CD4-positive, alpha-beta T cell treated with Interleukin-12 subunit alpha and Interleukin-12 subunit beta, for 1 hour (primary cell): ENCODE measurements around the gene RNF43.

Experiments used
- DNase-seq: peaks from one replicate; pipeline ENCODE4 v3.0.0-alpha.2; 2020

Gene RNF43

DNA sequence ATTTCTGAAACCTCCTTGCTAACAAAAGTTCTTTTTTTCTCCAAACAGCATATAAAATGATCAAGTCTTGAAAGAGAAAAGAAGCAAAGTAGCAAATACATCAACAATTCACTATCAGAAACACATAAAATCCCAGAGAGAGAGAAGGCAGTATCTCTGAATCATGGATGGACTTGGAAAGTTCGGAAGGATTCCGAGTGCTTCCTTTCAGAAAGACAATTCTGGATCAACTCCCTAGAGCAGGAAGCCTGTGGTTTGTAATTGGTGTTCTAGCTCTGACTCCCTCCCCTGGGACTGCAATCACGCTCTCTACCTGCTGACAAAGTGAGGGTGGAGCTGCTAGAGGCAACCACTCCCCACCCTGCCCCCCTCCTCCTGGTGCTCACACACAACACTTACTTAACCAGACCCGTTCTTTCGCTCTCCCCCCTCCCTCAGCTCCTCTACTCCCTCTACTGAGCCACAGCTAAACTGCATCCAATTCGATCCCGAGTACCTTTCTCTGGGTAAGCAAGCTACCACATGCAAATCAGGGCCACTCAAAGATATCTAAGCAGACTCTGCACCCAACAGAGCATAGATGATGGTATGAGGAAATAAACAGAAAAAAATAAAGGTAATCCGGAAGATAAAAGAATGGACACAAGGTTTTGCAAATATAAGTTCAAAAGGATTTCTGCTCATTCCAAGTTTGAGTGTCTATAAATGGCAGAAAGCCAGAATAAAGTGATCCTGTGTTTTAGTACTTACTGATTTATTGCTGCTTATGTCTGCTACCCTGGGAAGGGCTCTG lies at the start of gene RNF43:
TSS of gene RNF43 (minus strand) at position 235 of the 793 bp plus-strand sequence. CDS start 1,957 bp downstream, outside the sequence.
- peak; percentile 92 for DNase-seq

DNA sequence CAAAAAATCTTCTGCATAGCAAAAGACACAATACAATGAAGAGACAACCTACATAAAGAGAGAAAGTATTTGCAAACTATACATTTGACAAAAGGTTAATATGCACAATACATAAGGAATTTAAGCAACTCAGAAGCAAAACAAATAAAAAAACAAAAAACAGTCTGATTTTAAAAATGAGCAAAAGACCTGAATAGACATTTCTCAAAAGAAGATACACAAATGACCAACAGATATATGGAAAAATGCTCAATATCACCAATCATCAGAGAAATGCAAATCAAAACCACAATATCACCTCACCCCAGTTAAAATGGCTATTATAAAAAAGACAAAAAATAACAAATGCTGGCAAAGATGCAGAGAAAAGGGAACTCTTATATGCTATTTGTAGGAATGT lies 38.2 kb upstream of the RNF43 start:
- DNase-seq, result no peak

DNA sequence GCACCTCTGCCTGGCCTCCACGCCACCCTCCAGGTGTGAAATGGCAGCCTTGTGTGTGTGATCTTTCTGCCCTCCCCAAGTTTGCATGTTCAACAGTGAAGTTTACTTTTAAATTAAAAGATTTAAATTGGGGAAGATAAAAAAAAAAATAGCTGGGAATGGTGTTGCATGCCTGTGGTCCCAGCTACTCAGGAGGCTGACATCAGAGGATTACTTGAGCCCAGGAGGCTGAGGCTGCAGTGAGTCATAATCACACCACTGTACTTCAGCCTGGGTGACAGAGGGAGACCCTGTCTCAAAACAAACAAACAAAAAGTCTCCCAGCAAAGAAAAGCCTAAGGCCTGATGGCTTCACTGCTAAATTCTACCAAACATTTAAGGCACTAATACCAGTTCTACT lies 35.4 kb upstream of the RNF43 start:
- no peak for DNase-seq

DNA sequence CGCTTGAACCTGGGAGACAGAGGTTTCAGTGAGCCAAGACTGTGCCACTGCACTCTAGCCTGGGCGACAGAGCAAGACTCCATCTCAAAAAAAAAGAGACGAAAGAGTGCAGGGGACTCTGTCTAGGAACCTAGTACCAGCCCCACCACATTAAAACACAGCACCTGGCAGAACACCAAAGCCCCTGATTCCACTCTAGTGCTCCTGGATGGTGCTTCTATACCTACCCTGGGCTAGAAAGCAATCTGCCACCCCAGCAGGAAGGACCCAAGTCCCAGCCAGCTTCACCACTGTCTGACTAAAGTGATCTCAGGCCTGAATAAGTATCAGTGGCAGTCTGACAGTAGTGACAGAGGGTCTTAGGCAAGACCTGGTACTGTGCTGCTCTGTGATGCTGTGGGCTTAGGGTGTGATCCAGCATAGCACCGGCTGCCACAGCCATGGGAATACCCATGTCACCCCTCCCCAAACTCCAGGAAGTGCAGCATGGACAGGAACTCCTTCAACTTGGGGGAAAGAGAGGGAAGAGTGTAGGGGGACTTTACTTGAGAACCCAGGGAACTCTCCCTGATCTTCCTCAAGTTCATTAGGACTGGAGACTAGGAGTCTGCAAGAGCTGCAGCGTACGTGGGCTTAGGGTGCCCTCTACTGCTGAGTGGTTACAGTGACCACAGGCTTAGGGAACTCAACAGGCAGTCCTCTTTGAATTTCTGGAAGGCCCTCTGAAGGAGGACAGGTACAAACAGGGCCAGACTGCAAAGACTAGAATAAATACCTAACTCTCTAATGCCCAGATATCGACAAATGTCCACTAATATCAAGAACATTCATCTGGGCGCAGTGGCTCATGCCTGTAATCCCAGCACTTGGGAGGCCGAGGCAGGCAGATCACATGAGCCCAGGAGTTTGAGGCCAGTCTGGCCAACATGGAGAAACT lies 30.0 kb upstream of the RNF43 start:
- DNase-seq, result peak; percentile 70

DNA sequence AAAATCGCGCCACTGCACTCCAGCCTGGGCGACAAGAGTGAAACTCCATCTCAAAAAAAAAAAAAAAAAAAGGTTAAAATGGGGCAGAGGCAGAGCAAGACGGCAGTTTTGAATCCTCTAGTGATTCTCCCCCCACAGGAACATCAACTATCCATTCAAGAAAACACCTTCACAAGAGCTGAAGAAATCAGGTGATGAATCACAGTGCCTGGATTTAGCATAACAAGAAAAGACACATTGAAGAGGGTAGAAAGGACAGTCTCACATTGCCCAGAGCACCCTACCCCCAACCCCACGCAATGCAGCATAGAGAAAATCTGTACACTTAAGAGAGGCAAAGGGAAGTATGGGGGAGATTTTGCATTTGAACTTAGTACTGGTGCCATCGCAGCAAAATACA lies 28.8 kb upstream of the RNF43 start:
- DNase-seq, result no peak

DNA sequence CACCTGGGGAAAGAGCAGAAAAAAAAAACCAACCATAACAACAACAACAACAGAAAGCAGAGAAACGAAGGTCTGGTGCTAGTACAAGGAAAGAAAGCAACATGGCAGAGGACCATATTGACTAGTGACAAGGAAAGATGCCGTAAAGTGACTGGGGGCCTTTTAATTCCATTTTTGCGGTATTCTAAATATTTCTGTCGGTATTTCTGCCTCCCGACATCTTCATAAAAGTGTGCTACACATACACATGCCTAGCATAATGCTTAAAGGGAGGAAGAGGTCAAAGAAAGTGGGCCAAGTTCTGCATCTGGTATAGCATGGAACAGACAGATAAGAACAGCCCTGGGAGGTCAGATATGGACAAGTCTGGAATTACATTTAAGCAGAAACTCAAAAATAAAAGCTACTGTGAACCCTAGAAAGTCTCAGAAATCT lies 19.5 kb upstream of the RNF43 start:
- no peak for DNase-seq

DNA sequence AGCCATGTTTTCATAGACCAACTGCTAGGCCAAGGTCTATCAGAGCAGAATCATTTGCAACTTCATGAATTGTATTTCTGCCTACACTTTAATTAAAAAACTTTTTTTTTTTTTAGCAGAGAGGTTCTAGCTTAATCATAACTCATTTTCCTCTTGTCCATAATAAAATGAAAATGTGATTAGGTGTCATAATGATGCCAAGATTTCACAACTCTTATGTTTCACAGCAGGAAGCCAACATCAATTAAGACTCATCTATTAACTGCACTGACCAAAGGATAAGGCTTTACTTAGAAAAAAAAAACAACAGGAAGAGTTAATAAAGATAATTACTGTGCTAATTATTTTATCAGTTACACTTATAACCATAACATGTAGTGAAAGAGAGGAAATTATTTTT lies 18.9 kb upstream of the RNF43 start:
- no peak for DNase-seq

DNA sequence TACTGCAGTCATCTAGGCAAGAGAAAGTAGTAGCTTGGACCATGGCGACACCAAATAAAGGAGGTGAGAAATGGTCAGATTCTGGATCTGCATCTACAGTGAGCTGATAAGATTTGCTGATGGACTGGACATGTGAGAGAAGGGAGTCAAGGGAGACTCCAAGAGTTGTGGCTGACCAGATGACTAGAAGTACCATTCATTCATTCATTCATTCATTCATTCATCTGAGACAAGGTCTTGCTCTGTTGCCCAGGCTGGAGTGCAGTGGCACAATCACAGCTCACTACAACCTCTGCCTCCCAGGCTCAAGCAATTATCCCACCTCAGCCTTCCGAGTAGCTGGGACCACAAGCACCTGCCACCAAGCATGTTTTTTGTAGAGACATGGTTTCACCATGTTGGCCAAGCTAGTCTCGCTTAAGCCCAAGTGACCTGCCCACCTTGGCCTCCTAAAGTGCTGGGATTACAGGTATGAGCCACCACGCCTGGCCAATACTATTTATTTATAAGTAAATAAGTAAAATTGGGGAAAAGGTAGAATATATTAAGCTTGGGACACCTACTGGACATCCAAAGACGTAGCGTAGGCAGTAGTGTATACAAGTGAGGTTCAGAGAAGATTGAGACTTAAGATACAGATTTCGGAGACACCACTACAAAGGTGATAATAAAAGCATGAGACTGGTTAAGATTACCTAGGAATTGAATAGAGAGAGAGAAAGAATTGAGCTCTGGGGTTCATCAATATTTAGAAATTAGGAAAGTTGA lies 15.7 kb upstream of the RNF43 start:
- DNase-seq, result no peak

DNA sequence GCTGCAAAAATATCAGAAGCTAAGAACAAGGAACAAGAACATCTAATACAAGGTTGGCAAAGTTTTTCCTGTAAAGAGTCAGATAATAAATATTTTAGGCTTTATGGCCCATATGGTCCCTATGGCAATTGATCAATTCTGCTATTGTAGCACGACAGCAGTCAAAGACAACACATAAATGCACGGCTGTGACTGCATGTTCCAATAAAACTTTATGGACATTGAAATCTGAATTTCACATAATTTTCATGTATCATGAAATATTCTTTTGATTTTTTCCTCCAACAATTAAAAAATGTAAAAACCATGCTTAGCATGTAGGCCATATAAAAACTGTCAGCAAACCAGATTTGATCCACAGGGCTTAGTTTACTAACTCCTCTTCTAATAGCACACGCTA lies 10.5 kb upstream of the RNF43 start:
- DNase-seq, result no peak

DNA sequence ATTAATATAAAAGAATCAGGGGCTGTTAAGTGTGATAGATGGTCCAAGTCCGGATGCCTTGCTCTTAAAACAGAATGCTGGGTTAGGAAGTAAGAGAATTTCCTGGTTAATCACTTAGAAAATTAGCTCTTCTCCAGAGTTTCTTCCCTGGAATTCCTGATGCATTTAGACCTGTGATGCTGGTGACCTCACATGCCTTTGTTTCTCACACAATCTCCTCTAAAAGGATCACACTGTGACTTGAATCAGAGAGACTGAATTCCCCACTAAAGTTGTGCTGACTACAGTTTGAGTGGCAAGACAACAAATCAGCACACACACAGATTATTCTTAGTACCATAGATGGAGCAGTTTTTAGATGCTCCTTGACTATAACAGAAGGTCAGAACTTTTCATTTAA lies 4.4 kb upstream of the RNF43 start:
- DNase-seq, result no peak

DNA sequence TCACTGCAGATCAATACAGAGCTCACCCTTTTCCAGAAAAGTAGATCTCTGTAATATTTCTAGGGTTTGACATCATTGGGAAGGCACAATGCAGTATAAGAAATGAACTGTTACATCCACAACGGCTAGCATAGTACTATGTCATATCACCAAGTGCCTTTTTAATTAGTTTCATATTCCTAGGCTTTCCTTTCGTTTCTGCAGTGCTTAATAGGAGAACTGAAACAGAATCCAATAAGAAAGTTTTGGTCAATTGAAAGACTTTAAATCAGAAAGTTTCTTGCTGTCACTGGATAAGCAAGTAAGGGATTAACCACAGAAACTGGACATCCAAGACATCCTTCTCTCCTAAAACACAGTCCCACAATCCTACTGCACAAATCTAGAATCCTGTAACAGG lies 3.5 kb upstream of the RNF43 start:
- DNase-seq, result no peak

DNA sequence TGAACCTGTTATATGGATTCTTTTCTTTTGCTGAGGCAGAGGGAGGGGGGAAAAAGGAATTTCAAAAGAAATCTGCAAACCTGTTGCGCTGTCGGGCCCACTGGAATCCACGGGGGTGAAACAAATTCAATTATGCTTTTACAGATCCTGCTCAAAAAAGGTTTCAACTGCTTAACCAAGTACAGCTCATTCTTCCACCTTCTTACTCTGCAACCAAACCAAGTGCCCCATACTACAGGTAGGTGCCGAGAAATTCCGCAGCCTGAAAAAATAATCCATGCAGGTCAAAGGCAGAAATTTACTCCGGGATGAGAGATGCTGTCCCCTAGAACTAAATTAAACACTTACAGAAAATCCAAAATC lies 416 bp downstream of the RNF43 start:
- no peak for DNase-seq

DNA sequence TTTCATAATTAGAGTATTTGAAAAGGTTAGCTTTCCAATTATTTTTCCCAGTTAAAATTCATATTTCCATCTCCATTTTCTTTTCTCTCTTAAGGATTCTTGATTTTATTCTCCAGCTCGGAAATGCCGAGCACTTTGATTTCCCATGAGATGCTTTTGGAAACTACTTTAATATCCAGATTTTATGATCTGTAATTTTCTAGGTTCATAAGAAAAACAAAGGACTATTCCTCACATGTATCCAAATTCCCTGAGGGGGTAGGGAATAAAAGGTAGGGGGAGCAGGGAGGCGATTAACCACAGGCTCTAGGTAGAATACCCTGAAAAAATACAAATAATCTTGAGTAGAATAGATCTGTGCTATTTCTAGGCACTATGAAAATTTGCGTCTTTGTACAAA lies 938 bp downstream of the RNF43 start:
- DNase-seq, result no peak

DNA sequence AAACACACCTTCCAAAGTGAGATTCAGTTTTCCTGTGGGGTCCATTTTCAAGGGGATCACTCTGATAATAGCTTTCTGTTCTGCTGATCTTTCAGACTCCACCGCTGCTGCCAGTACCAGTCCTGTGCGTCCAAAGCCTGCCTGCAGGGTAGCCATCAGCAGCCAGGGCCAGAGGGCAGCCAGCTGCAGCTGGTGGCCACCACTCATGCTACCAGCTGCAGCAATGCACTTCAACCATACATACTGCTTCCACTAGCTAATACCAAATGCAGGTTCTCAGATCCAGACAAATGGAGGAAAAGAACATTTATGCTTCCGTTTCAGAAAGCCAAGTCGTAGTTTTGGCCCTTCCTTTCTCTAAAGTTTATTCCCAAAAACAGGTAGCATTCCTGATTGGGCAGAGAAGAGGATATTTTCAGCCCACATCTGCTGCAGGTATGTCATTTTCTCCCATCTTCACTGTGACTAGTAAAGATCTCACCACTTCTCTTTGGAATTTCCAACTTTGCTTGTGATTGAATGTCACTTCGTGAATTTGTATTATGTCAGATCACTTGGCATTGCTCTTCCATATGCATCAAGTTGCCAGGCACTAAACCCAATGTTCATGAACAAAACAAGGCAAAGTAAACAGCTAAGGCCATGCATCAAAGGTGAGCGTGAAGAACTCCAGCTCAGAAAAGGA lies 1.8 kb downstream of the RNF43 start:
- DNase-seq, result no peak

DNA sequence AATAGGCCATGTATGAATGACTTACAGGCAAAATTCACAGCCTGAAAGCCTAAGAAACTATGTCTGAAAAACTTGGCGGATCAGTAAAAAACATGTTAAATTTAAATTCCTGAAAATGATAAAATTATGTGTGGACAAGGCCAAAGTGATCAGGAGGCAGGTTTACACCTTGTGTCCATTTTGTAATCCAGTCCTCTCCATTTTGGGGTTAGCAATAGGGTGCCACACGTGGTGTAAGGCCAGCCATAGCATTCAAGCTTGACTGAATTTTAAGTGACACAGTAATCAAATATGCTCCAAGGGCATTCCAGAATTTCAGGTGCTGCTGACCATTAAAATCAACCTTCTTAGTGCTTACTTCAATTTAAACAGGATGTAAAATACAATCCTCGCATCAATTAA lies 2.7 kb downstream of the RNF43 start:
- no peak for DNase-seq

DNA sequence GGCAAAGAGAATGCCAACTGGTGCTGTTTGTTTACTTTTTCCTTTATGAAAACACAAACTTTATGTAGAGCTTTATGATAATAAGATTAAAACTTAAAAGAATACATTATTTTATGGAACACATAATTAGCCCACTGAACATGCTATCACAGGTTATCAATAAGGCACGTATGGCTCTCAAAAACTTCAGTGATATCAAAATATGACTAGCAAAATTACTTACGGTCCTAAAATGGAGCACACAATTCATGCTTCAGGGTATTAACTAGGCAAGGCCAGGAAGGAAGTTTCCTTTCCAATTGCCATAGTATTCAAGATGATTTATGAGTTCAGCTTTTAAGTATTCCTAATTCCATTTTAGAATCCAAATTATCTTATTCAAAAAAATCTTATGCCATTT lies 3.6 kb downstream of the RNF43 start:
- no peak for DNase-seq

DNA sequence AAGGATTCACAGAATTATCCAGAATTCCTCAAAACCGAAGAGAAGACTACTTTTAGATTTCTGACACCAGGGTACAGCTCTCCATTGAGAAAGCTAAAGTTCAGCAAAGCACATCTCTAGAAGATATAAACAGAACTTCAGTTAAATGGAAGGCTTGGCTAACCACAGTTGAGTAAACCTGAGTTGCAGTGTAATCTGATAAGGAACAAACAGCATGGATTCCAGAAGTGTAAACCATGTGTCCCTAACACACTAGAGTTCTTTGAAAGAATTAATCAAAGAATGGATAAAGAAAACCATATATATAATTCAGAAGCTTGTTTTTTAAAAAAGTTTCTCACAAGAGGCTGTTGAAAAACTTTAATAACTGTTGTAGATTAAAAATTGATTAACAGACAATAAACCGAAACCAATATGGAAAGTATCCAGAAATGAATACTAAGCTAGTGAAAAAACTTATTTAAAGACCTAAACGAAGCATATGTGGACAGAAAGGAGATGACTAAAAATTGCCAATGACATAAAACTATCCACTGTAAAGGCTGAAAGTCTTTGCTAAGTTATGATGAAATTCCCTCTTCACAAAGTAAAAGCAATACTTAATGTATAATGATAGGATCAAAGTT lies 4.3 kb downstream of the RNF43 start:
- DNase-seq, result no peak

DNA sequence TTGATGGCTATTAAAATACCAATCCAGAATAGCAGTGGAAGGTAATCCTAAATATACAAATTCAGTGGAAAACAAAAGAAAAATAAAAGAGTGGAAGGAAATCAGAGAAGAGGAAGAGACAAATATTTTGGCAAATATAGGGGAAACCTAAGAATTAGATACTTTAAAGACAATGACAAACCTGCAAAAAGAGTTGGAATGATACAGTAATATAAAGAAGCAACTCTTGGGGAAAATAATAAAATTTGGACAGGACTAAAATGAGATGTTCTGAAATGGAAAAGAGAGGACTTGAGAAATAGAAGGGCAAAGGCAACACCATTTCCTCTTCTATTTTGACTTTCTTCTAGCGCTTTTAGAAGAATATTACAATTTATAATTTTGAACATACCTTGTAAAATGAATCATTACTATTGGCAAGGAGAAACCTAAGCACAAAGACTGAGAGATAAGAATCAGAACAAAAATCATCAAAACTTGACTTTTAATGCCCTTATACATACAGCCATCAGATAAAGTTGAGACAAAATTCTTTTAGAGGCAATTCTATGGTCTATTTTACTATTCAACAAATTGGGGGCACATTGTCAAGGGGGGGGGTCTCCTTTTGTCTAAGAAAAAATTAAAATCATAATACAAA lies 5.2 kb downstream of the RNF43 start:
- no peak for DNase-seq

DNA sequence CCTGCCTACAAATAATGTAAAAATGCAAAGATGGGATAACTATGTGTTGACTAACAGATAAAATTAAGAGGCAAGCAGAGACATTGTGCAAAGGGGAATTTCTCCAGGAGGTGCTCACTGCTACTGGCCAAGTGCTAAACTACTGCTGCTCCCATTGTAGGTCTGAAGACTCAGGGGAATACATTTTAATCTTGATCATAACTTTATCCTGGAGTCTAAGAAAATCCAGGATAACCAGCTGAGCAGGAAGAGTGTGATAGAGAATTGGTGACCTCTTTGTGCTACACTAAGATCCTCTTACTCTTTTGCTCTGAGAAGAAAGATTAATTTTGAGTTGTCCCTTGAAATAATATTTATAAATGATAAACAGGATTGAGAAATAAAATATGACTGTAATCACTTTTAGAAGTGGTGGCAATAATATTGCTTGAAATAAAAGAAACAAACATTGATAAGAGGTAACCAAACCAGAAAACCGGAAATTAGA lies 5.9 kb downstream of the RNF43 start:
- no peak for DNase-seq

DNA sequence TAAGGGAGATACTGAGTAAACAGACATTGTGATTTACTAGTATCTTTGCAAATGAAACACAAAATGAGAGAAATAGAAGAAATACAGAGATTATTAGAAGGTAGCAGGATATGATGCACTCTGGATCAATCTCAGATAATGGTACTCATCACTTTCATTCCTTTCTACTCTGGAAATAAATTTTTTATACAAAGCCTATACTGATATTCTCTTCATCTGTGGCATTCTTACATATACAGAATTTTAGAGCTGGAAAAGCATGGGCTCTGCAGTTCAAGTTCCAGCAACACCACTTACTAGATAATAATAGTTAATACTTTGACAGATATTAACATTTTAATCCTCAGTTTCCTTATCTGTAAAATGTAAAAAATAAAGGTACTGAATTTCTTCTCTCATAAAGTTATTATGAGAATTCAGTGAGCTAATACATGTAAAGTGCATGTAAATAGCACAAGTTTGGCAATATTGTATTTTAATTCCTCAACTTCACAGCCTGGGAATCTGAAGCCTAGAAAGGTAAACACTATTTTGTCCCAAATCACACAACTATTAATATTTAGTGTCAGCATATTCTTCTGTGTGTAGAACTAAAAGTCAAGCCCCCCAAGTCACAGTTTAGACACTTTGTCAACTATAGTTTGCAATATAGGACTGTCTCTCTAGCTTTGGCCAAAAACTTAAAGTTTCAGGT lies 6.5 kb downstream of the RNF43 start:
- no peak for DNase-seq

DNA sequence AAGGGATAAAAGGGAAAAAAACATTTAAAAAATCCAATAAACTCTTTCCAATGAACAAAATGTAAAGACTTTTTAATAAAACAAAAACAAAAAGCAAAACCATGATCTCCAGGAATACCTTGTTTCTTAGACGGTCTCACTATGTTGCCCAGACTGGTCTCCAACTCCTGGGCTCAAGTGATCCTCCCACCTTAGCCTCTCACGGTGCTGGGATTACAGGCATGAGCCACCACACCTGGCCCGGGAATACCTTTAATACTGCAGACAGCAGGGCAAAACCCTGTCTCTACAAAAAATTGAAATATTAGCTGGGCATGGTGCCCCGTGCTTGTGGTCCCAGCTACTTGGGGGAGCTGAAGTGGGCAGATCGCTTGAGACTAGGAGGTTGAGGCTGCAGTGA lies 7.9 kb downstream of the RNF43 start:
- DNase-seq, result no peak
